ENCODE measurements around the gene HRAS. TPM values are rescaled to one million over a fixed set of nuclear protein-coding genes. Genes with fewer than 3 reads are reported as not detected.

HRAS gene
- total RNA-seq, 1 experiment from 2014 or later: 175 TPM

- H3K4me3 ChIP-seq (ENCODE audit: low read depth in 2 of 2, low read length in 2 of 2): no peak overlapping the region
- CTCF ChIA-PET: interaction anchor here (0.6 kb wide), 1 partner anchor 112 kb away, joined by 3 read pairs; no protein-coding TSS in a partner anchor
- intact Hi-C loops (cut with micrococcal nuclease; ENCODE audit: unreplicated experiment): loop anchor here (5.0 kb wide), 1 partner anchor 64 kb away; the partner anchor contains the start of gene PTDSS2
- in situ Hi-C loops (cut with HindIII; ENCODE audit: low pct_unique_long_range_greater_than_20kb, low sequenced_read_pairs): no loop called here
- no peaks in the 10 kb centered on the region for H3K27me3 ChIP-seq (ENCODE audit: control insufficient read depth, insufficient read depth, low read length)
- H3K4me1 ChIP-seq (ENCODE audit: control insufficient read depth, insufficient read depth, low read length): peaks cover 6% of the 10 kb centered on the region; the same call in 1 of the 2 replicates
- no peak for DNase-seq (ENCODE audit: low read depth, low spot score)
- no peak overlapping the region for H3K27ac ChIP-seq (ENCODE audit: low read length)
- H3K9me3 ChIP-seq (ENCODE audit: control insufficient read depth, insufficient read depth, low read depth, low read length): peaks cover 3% of the 10 kb centered on the region; the same call in 1 of the 2 replicates
- no peaks in the 10 kb centered on the region for H3K36me3 ChIP-seq (ENCODE audit: control insufficient read depth, insufficient read depth, low read length)
- BruUV-seq (replicated peaks): no TSS peak
- POLR2A ChIA-PET: no interaction called here
- no peak for TF ChIP-seq POLR2AphosphoS5 (IDR thresholded peaks at IDR 0.05; ENCODE audit: low read depth, low read length)
- no peak for TF ChIP-seq TCF7L2 (IDR thresholded peaks at IDR 0.05; ENCODE audit: low read depth, low read length)
- TF ChIP-seq, protein P1, sequence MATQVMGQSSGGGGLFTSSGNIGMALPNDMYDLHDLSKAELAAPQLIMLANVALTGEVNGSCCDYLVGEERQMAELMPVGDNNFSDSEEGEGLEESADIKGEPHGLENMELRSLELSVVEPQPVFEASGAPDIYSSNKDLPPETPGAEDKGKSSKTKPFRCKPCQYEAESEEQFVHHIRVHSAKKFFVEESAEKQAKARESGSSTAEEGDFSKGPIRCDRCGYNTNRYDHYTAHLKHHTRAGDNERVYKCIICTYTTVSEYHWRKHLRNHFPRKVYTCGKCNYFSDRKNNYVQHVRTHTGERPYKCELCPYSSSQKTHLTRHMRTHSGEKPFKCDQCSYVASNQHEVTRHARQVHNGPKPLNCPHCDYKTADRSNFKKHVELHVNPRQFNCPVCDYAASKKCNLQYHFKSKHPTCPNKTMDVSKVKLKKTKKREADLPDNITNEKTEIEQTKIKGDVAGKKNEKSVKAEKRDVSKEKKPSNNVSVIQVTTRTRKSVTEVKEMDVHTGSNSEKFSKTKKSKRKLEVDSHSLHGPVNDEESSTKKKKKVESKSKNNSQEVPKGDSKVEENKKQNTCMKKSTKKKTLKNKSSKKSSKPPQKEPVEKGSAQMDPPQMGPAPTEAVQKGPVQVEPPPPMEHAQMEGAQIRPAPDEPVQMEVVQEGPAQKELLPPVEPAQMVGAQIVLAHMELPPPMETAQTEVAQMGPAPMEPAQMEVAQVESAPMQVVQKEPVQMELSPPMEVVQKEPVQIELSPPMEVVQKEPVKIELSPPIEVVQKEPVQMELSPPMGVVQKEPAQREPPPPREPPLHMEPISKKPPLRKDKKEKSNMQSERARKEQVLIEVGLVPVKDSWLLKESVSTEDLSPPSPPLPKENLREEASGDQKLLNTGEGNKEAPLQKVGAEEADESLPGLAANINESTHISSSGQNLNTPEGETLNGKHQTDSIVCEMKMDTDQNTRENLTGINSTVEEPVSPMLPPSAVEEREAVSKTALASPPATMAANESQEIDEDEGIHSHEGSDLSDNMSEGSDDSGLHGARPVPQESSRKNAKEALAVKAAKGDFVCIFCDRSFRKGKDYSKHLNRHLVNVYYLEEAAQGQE (IDR thresholded peaks at IDR 0.05; ENCODE audit: insufficient read depth in 1 of 2, low read depth in 2 of 2, low read length in 1 of 2): no peak
- TF ChIP-seq SIN3A (IDR thresholded peaks at IDR 0.05; ENCODE audit: borderline replicate concordance, insufficient read depth, low read depth, low read length): no peak
- TF ChIP-seq CTCF (IDR thresholded peaks at IDR 0.05): no peak
- ATAC-seq: no peak
Observed at GRCh38 chr11:516400-516799, 19.0 kb downstream of the HRAS start.

DNA sequence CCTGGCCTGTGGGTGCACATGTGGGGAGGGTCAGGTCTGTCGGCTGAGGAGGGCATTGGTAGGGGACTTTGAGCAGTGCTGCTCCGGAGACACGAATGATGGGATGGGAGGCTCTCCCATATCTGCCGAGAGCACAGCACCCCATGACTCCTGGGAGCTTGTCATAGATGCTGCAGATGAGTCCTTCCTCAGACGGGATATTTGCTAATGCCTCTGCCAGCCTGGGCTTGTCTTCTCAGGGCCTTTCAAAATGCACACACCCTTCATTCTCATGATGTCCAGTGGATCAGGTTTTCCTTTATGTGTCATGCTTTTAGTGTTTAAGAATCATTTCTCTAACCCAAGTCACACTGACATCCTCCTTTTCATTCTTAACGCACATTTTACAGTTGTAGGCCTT lies 20.2 kb downstream of the HRAS start:
- Histone ChIP-seq H3K9me3 (ENCODE audit: control insufficient read depth, insufficient read depth, low read depth, low read length) (peaks cover 3% of the 10 kb centered on the region; the same call in 1 of the 2 replicates), H3K4me3 (ENCODE audit: low read depth in 2 of 2, low read length in 2 of 2) (no peak overlapping the region), H3K27me3 (ENCODE audit: control insufficient read depth, insufficient read depth, low read length) (no peaks in the 10 kb centered on the region), H3K4me1 (ENCODE audit: control insufficient read depth, insufficient read depth, low read length) (peaks cover 6% of the 10 kb centered on the region; the same call in 1 of the 2 replicates), H3K36me3 (ENCODE audit: control insufficient read depth, insufficient read depth, low read length) (no peaks in the 10 kb centered on the region; the same call in 1 of the 2 replicates), H3K27ac (ENCODE audit: low read length) (no peak overlapping the region)
- ChIA-PET POLR2A (no interaction called here), CTCF (no interaction called here)
- ATAC-seq: no peak
- in situ Hi-C loops (cut with HindIII; ENCODE audit: low pct_unique_long_range_greater_than_20kb, low sequenced_read_pairs) (no loop called here), intact Hi-C loops (cut with micrococcal nuclease; ENCODE audit: unreplicated experiment) (loop anchor here (5.0 kb wide), 1 partner anchor 63 kb away; the partner anchor contains the start of gene PTDSS2)
- DNase-seq (ENCODE audit: low read depth, low spot score): no peak
- BruUV-seq (replicated peaks): no TSS peak
- TF ChIP-seq POLR2AphosphoS5 (IDR thresholded peaks at IDR 0.05; ENCODE audit: low read depth, low read length) (no peak), TCF7L2 (IDR thresholded peaks at IDR 0.05; ENCODE audit: low read depth, low read length) (no peak), CTCF (IDR thresholded peaks at IDR 0.05) (no peak)
- TF ChIP-seq, protein P1 (IDR thresholded peaks at IDR 0.05; ENCODE audit: insufficient read depth in 1 of 2, low read depth in 2 of 2, low read length in 1 of 2): no peak

Data from Panc1 (cell line).